ENCODE measurements around the gene TROAP.
"Not testable (repeated sequence)": the region's sequence is repeated elsewhere in the genome, so short reads cannot be mapped to it uniquely, and the experiment has no call there.

The TROAP gene

DNA sequence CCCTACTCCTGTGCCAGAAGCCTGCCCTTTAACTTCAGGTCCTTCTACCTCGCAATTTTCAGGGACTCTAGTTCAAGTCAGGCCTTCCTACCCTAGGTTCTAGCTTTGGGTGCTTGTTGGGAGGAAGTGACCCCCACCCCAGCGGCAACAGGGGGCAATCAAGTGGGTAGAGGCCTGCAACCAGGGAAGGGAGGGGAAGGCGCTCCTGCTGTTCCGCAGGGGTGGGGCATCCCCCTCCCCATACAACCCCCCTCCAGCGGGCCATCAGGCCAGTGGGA, 28.3 kb upstream of the TROAP start:
- no peak for DNase-seq

DNA sequence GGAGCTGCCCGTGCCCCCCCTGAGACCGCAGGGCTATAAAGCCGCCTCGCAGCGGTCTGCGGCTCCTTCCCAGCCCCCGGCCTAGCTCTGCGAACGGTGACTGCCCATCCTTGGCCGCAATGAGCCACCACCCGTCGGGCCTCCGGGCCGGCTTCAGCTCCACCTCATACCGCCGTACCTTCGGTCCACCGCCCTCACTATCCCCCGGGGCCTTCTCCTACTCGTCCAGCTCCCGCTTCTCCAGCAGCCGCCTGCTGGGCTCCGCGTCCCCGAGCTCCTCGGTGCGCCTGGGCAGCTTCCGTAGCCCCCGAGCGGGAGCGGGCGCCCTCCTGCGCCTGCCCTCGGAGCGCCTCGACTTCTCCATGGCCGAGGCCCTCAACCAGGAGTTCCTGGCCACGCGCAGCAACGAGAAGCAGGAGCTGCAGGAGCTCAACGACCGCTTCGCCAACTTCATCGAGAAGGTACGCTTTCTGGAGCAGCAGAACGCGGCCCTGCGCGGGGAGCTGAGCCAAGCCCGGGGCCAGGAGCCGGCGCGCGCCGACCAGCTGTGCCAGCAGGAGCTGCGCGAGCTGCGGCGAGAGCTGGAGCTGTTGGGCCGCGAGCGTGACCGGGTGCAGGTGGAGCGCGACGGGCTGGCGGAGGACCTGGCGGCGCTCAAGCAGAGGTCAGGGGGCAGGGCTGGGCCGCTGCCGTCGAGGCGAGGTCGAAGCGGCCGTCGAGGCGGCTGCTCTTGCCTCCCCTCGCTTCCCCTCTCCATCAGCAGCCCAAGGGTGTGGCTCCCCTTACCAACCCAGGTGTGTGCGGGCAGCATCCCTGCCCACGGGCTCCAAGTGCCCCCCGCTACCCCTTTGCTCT, 27.7 kb upstream of the TROAP start, which contains the start of gene PRPH:
TSS of gene PRPH (plus strand) at position 66 of the 855 bp plus-strand sequence. CDS start at position 120, 54 bp downstream.
- DNase-seq = no peak

DNA sequence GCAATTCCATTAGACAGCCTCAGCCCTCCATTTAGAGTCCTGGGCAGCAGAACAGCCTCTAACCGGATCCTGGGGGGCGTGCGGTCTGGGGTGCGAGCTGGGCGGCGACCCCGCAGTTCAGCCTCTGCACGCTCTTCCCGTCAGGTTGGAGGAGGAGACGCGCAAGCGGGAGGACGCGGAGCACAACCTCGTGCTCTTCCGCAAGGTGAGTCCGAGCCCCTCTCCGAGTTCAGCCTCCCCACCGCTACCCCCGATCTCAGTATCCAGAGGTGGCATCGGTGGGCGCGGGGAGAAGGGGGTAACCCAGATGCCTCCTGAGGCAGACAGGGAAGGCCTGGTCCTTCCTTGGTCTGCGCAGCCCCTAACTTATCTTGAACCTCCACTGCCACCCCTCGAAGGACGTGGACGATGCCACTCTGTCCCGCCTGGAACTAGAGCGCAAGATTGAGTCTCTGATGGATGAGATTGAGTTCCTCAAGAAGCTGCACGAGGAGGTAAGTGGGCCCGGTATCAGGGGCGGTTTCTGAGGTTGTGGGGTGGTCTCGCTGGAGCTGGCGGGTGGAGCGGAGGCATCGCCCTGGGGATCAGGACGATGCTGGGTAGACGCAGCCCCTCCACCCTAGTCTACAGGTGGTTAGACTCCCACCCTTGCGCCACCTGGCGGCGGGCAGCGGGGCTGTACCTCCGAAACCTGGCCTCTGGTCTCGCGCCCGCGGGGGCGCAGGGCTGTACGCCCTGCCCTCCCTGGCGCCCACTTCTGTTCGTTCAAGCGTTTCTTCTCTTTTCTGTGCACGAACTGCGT, 26.8 kb upstream of the TROAP start:
- DNase-seq = peak; percentile 48

DNA sequence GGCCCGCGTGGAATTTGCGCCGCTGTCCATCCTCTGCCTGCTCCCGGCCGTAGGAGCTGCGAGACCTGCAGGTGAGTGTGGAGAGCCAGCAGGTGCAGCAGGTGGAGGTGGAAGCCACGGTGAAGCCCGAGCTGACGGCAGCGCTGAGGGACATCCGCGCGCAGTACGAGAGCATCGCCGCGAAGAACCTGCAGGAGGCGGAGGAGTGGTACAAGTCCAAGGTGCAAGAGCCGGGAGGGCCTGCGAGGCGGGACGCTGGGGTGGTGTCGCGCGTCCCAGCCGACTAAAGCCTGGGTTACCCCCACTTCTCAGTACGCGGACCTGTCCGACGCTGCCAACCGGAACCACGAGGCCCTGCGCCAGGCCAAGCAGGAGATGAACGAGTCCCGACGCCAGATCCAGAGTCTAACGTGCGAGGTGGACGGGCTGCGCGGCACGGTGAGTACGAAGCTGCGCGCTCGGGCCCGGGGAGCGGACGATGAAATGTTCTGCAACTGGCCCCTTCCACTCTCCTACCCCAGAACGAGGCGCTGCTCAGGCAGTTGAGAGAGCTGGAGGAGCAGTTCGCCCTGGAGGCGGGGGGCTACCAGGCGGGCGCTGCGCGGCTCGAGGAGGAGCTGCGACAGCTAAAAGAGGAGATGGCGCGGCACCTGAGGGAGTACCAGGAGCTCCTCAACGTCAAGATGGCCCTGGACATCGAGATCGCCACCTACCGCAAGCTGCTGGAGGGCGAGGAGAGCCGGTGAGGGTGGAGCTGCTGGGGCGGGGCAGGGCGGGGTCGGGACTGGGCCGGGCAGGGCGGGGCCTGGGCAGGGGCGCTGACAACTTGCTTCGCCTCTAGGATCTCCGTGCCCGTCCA, 26.0 kb upstream of the TROAP start:
- no peak for DNase-seq

DNA sequence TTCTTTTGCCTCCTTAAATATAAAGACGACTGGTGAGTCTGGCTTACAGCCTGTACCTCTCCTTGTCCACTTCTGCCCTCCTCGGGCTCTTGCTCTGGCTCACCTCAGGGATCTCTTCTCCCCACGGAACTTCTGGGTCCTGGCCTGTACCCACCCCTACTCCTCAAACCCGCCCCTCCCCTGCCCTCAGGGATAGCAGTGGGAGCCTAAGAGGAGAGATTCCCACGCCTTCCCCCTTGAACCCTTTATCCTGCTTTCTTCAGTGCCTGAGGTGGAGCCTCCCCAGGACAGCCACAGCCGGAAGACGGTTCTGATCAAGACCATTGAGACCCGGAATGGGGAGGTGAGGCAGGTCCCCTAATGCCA, 25.4 kb upstream of the TROAP start:
- no peak for DNase-seq

DNA sequence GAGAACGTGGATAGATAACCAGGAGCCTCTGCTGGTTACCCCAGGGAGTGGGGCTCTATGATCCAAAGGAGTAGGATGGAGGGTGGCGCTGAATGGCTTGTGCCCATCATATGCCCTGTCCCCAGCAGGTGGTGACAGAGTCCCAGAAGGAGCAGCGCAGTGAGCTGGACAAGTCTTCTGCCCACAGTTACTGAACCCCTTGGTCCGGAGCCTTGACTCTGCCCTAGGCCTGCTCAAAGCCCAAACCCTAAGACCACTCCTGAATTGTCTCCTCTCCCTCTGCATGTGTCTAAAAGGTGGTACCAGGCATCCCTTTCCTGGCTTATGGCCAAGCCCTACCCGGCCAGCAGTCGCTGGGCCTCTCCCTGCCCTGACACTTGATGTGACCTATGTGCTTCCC, 24.9 kb upstream of the TROAP start:
- DNase-seq = no peak

DNA sequence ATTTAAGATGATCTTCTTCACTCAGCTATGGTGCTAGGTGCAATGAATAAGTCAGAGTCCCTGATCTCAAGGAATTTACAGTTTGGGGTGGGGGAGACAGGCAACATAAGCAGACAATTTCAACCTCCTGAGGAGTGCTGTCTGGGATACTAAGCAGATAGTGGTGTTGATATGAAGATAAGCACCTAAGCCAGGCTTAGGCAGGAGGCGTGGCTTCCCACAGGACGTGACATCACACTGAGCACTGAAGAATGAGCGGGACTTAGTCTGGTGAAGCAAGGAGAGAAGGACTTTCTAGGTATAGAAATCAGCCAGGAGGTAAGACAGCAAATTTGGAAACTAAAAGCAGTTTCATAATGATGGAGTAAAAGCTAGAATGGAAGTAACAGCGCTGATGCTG, 21.3 kb upstream of the TROAP start:
- DNase-seq = no peak

DNA sequence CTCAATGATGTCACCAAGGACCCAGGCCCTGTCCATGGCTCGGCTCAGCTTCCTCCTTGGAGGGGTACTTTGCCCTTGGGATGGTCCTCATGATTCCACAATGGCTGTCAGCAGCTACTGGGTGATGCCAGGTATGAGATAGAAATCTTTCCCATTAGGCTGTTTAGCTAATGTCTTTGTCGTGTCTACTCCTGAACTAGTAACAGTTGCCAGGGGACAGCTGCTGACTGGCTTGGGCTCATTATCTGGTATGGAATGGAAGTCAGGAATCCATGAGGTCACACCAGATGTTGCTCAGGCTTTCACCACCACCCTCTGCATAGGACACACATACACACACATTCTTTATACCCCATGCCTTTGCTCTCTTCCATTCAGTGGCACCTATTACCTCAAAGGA, 18.9 kb upstream of the TROAP start:
- no peak for DNase-seq

DNA sequence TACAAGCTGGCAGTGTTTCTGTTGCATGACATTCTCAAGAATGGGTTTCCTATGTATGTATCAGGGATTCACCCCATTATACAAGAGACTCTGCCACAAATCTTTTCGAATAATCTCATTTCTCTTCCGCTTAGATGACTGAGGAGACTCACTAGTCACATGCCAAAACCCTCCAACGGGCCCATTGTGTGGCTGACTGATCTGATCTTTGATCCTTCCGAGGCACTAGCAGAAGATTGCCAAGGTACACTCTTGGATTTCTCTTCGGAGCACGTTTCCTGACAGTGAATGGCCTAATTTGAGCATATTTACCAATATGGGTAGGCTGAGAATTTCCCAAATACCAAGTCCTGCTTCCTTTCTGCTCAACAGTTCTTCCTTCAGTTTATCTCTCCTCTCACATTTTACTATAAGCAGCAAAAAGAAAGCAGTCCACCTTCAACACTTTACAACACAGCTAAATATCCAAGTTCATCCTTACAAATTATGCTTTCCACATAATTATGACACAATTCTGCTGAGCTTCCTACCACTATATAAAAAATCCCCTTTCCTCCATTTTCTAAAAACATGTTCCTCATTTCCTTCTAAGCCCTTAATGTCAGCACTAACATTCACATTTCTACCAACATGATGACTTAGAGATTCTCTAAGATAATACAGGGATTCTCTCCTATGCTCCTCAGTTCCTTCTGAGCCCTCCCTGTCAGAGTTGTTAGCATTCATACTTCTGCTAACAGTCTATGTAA, 17.1 kb upstream of the TROAP start:
- no peak for DNase-seq

DNA sequence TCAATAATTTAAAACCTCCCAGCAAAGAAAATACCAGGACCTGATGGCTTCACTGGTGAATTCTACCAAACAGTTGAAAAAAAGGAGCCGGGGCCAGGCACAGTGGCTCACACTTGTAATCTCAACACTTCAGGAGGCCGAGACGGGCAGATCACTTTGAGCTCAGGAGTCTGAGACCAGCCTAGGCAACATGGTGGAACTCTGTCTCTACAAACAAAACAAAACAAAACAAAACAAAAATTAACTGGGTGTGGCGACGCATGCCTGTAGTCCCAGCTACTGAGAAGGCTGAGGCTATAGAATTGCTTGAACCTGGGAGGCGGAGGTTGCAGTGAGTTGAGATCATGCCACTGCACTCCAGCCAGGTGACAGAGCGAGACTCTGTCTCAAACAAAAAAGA, 13.7 kb upstream of the TROAP start:
- no peak for DNase-seq

DNA sequence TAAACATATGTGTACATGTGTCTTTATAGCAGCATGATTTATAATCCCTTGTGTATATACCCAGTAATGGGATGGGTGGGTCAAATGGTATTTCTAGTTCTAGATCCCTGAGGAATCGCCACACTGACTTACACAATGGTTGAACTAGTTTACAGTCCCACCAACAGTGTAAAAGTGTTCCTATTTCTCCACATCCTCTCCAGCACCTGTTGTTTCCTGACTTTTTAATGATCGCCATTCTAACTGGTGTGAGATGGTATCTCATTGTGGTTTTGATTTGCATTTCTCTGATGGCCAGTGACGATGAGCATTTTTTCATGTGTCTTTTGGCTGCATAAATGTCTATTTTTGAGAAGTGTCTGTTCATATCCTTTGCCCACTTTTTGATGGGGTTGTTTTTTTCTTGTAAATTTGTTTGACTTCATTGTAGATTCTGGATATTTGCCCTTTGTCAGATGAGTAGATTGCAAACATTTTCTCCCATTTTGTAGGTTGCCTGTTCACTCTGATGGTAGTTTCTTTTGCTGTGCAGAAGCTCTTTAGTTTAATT, 12.5 kb upstream of the TROAP start:
- not testable (repeated sequence) for DNase-seq

DNA sequence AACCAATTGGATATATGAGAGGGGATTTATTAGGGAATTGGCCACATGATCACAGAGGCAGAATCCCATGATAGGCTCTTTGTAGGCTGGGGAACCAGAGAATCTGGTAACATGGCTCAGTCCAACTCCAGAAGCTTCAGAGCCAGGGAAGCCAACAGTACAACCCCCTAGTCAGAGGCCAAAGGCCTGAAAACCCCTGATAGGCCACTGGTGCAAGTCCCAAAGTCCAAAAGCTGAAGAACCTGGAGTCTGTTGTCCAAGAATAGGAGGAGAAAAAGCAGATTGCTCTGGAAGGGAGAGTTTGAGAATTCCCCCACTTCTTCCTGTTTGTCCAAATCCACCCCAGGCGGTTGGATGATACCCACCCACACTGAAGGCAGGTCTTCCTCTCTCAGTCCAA, 8.2 kb upstream of the TROAP start:
- no peak for DNase-seq

DNA sequence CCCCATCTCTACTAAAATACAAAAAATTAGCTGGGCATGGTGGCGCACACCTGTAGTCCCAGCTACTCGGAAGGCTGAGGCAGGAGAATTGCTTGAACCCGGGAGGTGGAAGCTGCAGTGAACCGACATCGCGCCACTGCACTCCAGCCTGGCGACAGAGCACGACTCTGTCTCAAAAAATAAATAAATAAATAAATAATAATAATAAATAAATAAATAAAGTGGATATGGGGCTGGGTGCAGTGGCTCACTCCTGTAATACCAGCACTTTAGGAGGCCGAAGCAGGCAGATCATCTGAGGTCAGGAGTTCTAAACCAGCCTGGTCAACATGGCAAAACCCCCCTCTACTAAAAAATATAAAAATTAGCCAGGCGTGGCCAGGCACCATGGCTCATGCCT, 5.9 kb upstream of the TROAP start:
- DNase-seq = not testable (repeated sequence)

DNA sequence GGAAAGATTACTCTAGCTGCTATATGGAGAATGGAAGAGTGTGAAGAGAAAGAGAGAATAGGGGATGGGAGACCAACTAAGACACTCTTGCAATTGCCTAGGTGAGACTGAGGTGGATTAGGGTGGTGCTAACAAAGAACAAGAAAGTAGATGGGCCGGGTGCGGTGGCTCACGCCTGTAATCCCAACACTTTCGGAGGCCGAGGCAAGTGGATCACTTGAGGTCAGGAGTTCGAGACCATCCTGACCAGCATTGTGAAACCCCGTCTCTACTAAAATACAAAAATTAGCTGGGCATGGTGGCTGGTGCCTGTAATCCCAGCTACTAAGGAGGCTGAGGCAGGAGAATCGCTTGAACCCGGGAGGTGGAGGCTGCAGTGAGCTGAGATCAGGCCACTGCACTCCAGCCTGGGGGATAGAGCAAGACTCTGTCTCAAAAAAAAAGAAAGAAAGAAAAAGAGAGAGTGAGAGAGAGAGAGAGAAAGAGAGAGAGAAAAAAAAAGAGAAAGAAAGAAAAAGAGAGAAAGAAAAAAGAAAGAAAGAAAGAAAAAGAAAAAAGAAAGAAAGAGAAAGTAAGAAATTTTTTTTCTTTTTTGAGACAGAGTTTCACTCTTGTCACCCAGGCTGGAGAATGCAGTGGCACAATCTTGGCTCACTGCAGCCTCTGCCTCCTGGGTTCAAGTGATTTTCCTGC, 2.5 kb upstream of the TROAP start:
- not testable (repeated sequence) for DNase-seq

DNA sequence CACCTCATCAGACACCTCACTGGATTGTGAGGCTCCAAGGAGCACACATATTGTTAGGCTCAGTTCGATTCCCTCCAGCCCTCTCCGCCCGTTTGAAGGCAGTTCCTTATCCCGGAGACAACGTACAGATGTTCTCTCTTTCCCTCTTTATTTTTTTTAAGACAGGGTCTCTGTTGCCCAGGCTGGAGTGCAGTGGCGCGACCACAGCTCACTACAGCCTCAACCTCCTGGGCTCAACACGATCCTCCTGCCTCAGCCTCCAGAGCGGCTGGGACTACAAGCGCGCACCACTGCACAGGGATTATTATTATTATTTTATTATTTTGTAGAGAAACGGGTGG, 718 bp upstream of the TROAP start:
- no peak for DNase-seq

DNA sequence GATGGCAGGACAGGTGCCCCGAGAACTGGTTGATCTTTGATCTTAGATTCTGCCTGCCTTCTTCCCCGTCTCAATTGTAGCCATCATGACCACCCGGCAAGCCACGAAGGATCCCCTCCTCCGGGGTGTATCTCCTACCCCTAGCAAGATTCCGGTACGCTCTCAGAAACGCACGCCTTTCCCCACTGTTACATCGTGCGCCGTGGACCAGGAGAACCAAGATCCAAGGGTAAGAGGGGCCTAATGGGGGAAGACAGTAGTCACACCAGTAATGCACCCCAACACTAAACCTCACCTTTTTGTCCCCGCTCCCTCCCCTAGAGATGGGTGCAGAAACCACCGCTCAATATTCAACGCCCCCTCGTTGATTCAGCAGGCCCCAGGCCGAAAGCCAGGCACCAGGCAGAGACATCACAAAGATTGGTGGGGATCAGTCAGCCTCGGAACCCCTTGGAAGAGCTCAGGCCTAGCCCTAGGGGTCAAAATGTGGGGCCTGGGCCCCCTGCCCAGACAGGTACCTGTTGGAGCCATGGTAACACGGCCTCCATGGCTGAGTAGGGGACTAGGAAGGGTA, 556 bp downstream of the TROAP start:
- DNase-seq = no peak

DNA sequence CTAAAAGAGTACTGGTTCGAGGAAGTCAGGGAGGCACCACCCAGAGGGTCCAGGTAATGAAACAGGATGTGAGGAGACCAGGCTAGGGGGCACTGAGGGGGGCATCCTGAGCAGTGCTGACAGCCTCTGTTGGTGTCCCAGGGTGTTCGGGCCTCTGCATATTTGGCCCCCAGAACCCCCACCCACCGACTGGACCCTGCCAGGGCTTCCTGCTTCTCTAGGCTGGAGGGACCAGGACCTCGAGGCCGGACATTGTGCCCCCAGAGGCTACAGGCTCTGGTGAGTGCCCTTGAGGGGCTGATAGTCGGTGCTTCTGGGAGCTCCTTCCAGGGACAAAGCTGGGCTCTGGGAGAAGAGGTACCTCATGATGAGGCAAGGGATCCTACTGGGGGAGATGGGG, 2.6 kb downstream of the TROAP start:
- DNase-seq = no peak

DNA sequence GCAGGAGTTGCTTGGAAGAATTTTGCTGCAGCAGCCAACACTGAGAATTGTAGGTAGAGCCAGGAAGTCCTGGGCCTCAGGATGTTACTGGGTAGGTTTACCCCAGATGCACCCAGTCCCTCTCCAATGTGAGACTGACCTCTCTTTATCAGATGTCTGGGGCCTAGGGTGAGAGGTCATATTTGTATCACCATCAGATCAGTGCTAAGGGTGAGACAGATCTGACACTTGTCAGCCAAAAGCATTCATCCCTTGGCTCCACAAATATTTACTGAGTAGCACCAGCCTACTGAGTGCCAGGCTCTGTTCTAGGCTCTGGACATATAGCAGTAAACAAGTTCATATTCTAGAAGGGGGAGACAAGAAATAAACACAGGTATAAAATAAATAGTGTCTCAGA, 4.3 kb downstream of the TROAP start:
- no peak for DNase-seq

DNA sequence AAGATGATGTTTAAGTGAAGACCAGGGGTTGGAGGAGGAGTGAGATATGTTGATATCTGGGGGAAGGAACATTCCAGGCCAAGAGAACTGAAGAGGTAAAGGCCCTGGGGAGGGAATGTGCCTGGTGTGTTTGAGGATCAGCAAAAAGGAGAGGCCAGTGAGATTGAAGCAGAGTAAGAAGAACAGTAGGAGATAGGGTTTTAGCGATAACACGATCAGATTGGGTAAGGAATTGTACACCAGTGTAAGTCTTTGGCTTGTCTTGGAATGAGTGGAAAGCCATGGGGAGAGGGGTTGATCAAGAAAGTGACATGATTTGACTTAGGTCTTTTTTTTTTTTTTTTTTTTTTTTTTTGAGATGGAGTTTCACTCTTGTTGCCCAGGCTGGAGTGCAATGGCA, 4.8 kb downstream of the TROAP start:
- no peak for DNase-seq

DNA sequence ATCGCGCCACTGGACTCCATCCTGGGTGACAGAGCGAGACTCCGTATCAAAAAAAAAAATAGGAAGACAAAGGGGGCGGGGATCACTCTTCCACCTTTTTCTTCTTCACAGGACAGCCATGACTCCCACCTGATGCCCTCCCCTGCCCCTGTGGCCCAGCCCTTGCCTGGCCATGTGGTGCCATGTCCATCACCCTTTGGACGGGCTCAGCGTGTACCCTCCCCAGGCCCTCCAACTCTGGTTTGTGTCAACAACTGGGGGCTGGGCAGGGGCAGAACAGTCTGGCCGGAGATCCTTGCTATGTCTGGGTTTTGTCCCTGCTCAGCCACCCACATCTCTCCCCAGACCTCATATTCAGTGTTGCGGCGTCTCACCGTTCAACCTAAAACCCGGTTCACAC, 5.8 kb downstream of the TROAP start:
- no peak for DNase-seq

DNA sequence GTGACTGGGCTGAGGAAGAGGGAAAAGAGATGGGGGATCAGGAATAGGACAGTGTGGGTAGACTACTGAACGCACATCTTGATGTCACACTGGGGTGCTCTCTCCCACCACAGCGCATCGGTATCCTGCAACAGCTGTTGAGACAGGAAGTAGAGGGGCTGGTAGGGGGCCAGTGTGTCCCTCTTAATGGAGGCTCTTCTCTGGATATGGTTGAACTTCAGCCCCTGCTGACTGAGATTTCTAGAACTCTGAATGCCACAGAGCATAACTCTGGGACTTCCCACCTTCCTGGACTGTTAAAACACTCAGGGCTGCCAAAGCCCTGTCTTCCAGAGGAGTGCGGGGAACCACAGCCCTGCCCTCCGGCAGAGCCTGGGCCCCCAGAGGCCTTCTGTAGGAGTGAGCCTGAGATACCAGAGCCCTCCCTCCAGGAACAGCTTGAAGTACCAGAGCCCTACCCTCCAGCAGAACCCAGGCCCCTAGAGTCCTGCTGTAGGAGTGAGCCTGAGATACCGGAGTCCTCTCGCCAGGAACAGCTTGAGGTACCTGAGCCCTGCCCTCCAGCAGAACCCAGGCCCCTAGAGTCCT, 7.1 kb downstream of the TROAP start:
- no peak for DNase-seq

All from activated T-cell treated with anti-CD3 and anti-CD28 coated beads for 4 hours (primary cell).